Measurements from ENCODE around the gene C14orf119. TPM values are rescaled to one million over a fixed set of nuclear protein-coding genes. Genes with fewer than 3 reads are reported as not detected.

C14orf119 gene
- total RNA-seq, 1 donor from 2014 or later: 53.0 TPM

DNA sequence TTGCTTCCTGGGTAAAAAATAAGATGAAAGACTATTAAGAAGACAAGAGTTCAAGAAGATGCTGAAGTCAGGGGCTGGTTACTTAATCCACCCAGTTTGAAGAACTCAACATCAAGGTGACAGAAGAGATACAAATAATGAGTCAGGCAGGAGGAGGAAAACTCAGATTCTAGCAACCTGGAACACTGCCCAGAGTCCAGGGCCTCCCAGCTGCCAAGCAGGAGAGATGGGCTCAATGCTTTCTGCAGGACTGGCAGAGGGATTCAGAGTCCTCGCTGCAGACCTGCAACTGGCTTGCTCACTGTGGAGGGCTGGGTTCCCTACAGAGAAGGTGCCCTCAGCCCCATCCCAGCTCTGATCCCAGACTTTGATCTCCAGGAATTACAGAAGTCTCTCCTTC lies 52.4 kb downstream of the C14orf119 start:
- Mint-ChIP-seq H3K9me3 (no peaks in the 10 kb centered on the region), H3K27ac (no peak overlapping the region), H3K36me3 (peaks cover 17% of the 10 kb centered on the region), H3K27me3 (no peaks in the 10 kb centered on the region), H3K4me1 (ENCODE audit: unreplicated experiment) (peaks cover 11% of the 10 kb centered on the region), H3K4me3 (no peak overlapping the region)
- TF ChIP-seq, protein P1, sequence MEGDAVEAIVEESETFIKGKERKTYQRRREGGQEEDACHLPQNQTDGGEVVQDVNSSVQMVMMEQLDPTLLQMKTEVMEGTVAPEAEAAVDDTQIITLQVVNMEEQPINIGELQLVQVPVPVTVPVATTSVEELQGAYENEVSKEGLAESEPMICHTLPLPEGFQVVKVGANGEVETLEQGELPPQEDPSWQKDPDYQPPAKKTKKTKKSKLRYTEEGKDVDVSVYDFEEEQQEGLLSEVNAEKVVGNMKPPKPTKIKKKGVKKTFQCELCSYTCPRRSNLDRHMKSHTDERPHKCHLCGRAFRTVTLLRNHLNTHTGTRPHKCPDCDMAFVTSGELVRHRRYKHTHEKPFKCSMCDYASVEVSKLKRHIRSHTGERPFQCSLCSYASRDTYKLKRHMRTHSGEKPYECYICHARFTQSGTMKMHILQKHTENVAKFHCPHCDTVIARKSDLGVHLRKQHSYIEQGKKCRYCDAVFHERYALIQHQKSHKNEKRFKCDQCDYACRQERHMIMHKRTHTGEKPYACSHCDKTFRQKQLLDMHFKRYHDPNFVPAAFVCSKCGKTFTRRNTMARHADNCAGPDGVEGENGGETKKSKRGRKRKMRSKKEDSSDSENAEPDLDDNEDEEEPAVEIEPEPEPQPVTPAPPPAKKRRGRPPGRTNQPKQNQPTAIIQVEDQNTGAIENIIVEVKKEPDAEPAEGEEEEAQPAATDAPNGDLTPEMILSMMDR (conservative IDR thresholded peaks at IDR 0.05): no peak
- no peak for DNase-seq (ENCODE audit: extremely low spot score, unreplicated experiment)

DNA sequence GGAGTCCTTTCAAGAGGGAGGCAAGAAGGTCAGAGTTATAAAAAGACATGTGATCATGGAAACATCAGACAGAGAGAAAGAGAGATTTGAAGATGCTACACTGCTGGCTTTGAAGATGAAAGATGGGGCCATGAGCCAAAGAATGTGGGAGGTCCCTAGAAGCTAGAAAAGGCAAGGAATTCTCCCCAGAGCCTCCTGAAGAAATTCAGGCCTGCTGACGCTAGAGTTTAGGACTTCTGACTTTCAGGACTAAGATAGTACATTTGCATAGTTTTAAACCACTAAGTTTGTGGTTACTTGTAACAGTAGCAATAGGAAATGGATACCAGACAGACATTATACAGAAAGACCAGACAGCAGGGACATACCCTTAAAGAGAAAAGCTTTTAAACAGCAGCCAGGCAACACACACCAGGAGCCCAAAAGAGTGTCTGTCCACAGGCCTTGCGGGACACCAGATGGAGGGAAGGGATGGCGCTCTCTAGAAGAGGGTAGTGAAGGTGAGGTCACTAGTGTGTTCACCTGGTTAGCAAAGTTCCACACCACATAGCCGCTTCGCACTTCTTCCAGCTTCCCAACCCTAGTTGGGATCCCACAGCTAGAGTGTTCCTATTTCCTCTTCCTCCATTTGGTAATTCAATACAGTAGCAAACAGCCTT lies 53.4 kb downstream of the C14orf119 start:
- peaks cover 21% of the 10 kb centered on the region for H3K4me1 Mint-ChIP-seq (ENCODE audit: unreplicated experiment)
- peaks cover 15% of the 10 kb centered on the region for H3K36me3 Mint-ChIP-seq
- TF ChIP-seq, protein P1 (conservative IDR thresholded peaks at IDR 0.05): no peak
- H3K27me3 Mint-ChIP-seq: no peaks in the 10 kb centered on the region
- H3K4me3 Mint-ChIP-seq: no peak overlapping the region
- no peak overlapping the region for H3K27ac Mint-ChIP-seq
- H3K9me3 Mint-ChIP-seq: no peaks in the 10 kb centered on the region
- DNase-seq (ENCODE audit: extremely low spot score, unreplicated experiment): no peak

DNA sequence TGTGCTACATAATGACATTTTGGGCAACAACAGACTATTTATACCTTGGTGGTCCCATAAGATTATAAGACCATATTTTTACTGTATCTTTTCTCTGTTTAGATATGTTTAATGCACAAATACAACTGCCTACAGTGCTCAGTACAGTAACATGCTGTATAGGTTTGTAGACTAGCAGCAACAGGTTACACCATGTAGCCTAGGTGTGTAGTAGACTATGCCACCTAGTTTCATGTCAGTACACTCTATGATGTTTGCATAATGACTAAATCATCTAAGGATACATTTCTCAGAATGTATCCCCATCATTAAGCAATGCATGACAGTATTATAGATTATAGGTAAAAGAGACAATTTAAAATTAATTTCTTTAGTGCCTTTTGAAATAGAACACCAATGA lies 54.4 kb downstream of the C14orf119 start:
- H3K27ac Mint-ChIP-seq: peak overlapping the region; percentile 62
- TF ChIP-seq, protein P1 (conservative IDR thresholded peaks at IDR 0.05): no peak
- no peak for DNase-seq (ENCODE audit: extremely low spot score, unreplicated experiment)
- H3K4me3 Mint-ChIP-seq: peak overlapping the region; percentile 21
- H3K9me3 Mint-ChIP-seq: no peaks in the 10 kb centered on the region
- H3K4me1 Mint-ChIP-seq (ENCODE audit: unreplicated experiment): peaks cover 24% of the 10 kb centered on the region
- no peaks in the 10 kb centered on the region for H3K27me3 Mint-ChIP-seq
- H3K36me3 Mint-ChIP-seq: peaks cover 13% of the 10 kb centered on the region

Other genes starting within 250 kb of the C14orf119 start
- gene LRP10, start 223.8 kb upstream of the C14orf119 start, total RNA-seq (ENCODE audit: low replicate concordance): 52.3 and 91.8 TPM in 2 replicates
- gene REM2, start 212.3 kb upstream of the C14orf119 start, total RNA-seq (ENCODE audit: low replicate concordance): 1.4 and 2.0 TPM in 2 replicates
- 91.5 and 102 TPM in 2 replicates for gene RBM23, start 176.4 kb upstream of the C14orf119 start, total RNA-seq (ENCODE audit: low replicate concordance)
- gene PRMT5, start 166.1 kb upstream of the C14orf119 start, total RNA-seq (ENCODE audit: low replicate concordance): 78.0 and 134 TPM in 2 replicates
- gene HAUS4, start 138.4 kb upstream of the C14orf119 start, total RNA-seq (ENCODE audit: low replicate concordance): 17.3 and 40.7 TPM in 2 replicates
- gene AJUBA, start 113.0 kb upstream of the C14orf119 start, total RNA-seq (ENCODE audit: low replicate concordance): 42.8 and 56.1 TPM in 2 replicates
- 10.2 and 12.6 TPM in 2 replicates for gene C14orf93, start 85.4 kb upstream of the C14orf119 start, total RNA-seq (ENCODE audit: low replicate concordance)
- gene PSMB5, start 60.6 kb upstream of the C14orf119 start, total RNA-seq (ENCODE audit: low replicate concordance): 153 and 177 TPM in 2 replicates
- gene PSMB11, start 53.3 kb upstream of the C14orf119 start, total RNA-seq (ENCODE audit: low replicate concordance): not detected in 2 replicates
- gene CDH24, start 38.0 kb upstream of the C14orf119 start, total RNA-seq (ENCODE audit: low replicate concordance): 7.9 and 20.4 TPM in 2 replicates
- 214 and 342 TPM in 2 replicates for gene ACIN1, start 369 bp upstream of the C14orf119 start, total RNA-seq (ENCODE audit: low replicate concordance)
- gene CIROP, start 9.5 kb downstream of the C14orf119 start, total RNA-seq (ENCODE audit: low replicate concordance): 0.19 and 0.40 TPM in 2 replicates
- gene CEBPE, start 23.8 kb downstream of the C14orf119 start, total RNA-seq (ENCODE audit: low replicate concordance): not detected in 2 replicates
- gene SLC7A8, start 88.2 kb downstream of the C14orf119 start, total RNA-seq (ENCODE audit: low replicate concordance): 56.1 and 56.7 TPM in 2 replicates
- not detected in 2 replicates for gene RNF212B, start 142.4 kb downstream of the C14orf119 start, total RNA-seq (ENCODE audit: low replicate concordance)
- 15.9 and 19.5 TPM in 2 replicates for gene HOMEZ, start 190.6 kb downstream of the C14orf119 start, total RNA-seq (ENCODE audit: low replicate concordance)
- gene PPP1R3E, start 207.4 kb downstream of the C14orf119 start, total RNA-seq (ENCODE audit: low replicate concordance): 10.1 and 16.7 TPM in 2 replicates
- 21.0 and 22.5 TPM in 2 replicates for gene BCL2L2, start 211.3 kb downstream of the C14orf119 start, total RNA-seq (ENCODE audit: low replicate concordance)
- 202 and 337 TPM in 2 replicates for gene PABPN1, start 226.0 kb downstream of the C14orf119 start, total RNA-seq (ENCODE audit: low replicate concordance)

All from type B pancreatic cell (in vitro differentiated cells).